SK-N-MC (cell line): Measurements from ENCODE around the gene XRRA1.

Source experiments
- EZH2 ChIP-seq: fragments of 200-600 bp; sonication (generic); IDR thresholded peaks from one replicate; pipeline ENCODE4 v1.6.1; 2017; ENCODE audit warnings: antibody characterized with exemption
- FOXP2 ChIP-seq: optimal IDR thresholded peaks from 2 replicates; pipeline ENCODE3; 2011; ENCODE audit warnings: mild to moderate bottlenecking, moderate library complexity; ENCODE audit not compliant: insufficient read depth; ENCODE audit errors: extremely low read length, control extremely low read depth
- POLR2AphosphoS5 ChIP-seq: IDR thresholded peaks from 2 replicates; pipeline ENCODE4 v1.6.1; 2012; ENCODE audit warnings: mild to moderate bottlenecking, low read depth, low read length, borderline replicate concordance

- TF ChIP-seq EZH2 (no peak), POLR2AphosphoS5 (no peak), FOXP2 (no peak)
Measured at GRCh38 chr11:74839446-74839845, 109.4 kb downstream of the XRRA1 start.
